ENCODE results near the gene SLC25A34. TPM values are rescaled to one million over a fixed set of nuclear protein-coding genes. Genes with fewer than 3 reads are reported as not detected.

SLC25A34 gene
- total RNA-seq (2022; extraction: Qiagen RNA extraction; ENCODE audit: low read depth): 0.13 to 0.40 TPM (median 0.21 TPM) in 5 replicates

DNA sequence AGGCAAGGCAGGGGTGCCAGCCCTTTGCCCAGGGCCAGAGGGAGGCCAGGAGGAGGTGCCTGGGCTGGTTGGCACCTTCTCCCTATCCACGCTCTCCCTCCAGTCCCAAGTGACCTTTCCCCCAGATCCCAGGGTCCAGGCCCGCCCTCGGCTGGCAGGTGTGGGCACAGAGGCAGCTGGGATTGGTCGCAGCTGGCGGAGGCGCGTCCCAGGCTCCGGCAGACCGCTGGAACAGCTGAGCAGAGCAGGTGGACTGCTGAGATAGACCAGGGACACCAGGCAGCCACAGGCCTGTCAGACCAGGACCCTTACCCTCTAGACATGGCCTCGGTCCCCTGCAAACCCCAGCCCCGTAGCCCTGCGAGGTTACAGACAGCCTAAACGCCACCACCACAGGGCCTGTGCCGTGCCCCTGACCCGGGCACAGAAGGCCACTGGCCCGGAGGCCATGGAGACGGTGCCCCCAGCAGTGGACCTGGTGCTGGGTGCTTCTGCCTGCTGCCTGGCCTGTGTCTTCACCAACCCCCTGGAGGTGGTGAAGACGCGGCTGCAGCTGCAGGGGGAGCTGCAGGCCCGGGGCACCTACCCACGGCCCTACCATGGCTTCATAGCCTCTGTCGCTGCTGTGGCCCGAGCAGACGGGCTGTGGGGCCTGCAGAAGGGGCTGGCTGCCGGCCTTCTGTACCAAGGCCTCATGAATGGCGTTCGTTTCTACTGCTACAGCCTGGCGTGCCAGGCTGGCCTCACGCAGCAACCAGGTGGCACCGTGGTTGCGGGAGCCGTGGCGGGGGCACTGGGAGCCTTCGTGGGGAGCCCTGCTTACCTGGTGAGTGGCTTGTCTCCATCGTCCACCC lies at the start of gene SLC25A34:
Gene SLC25A34, plus strand, starts transcription at position 221 of the 854 bp plus-strand sequence. Its CDS starts 228 bp downstream, at position 449.

DNA sequence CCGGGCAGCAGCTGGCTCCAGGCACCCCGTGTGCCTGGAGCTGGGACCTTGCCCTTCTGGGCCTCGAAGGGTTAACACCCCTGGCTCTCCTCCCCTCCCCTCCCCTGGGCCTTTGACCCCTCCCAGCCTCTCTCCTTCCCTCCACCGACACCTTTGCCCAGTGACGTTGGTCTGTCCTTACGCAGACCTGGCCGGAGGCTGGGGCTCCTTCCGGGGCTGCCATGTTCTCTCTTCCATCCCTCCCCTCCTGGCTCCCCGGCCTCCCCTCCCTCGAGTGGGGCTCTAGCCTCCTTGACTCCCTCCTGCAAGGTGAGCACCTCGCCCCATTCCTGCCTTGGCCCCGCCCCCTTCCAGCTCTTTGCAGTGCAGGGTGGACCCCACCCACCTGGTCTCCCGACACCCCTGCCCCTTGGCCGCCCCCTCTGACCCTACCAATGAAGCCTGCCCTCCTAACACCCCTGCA lies 6.3 kb downstream of the SLC25A34 start, which contains the start of gene TMEM82:
Gene TMEM82, plus strand, starts transcription at position 161 of the 463 bp plus-strand sequence. Its CDS starts 61 bp downstream, at position 222.

DNA sequence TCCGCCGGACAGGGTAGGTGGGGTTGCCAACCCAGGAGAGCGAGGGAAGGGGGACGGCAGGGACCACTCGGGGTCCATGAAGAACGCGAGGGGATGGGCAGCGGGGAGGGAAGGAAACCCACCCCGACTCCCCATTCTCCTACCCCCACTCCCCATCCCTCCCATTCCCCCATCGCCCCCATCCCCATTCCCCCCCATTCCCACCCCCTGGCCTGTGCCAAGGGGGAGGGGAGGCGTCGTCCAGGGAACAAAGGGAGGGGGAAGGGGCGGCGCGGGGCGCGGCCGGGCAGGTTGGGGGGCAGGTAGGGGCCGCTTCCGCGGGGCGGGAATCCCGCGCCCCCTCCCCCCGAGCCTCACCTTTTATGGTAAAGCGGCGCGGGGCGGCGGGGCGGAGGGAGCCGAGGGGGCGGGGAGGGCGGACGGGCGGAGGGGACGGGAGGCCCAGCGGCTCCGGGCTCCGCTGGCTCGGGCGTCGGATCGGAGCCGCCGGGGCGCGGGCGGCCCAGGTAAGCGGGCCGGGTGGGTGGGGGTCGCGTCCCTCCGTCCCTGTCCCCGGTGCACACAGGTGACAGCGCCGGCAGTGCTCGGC lies 22.4 kb downstream of the SLC25A34 start, which contains the start of gene FBLIM1:
Gene FBLIM1, plus strand, starts transcription at position 453 of the 589 bp plus-strand sequence. CDS start 6,189 bp downstream, outside the sequence.

Other genes starting within 250 kb of the SLC25A34 start
- 5.4 to 6.7 TPM (median 6.3 TPM) in 5 replicates for gene CASP9, start 212.0 kb upstream of the SLC25A34 start, total RNA-seq (2022; extraction: Qiagen RNA extraction; ENCODE audit: low read depth)
- 4.9 to 5.7 TPM (median 5.7 TPM) in 5 replicates for gene DNAJC16, start 209.4 kb upstream of the SLC25A34 start, total RNA-seq (2022; extraction: Qiagen RNA extraction; ENCODE audit: low read depth)
- gene AGMAT, start 151.2 kb upstream of the SLC25A34 start, total RNA-seq (2022; extraction: Qiagen RNA extraction; ENCODE audit: low read depth): 5.7 to 8.6 TPM (median 7.8 TPM) in 5 replicates
- 8.6 to 12.5 TPM (median 10.6 TPM) in 5 replicates for gene DDI2, start 118.8 kb upstream of the SLC25A34 start, total RNA-seq (2022; extraction: Qiagen RNA extraction; ENCODE audit: low read depth)
- 26.1 to 32.0 TPM (median 28.2 TPM) in 5 replicates for gene PLEKHM2, start 51.9 kb upstream of the SLC25A34 start, total RNA-seq (2022; extraction: Qiagen RNA extraction; ENCODE audit: low read depth)
- gene TMEM82, start 6.2 kb downstream of the SLC25A34 start, total RNA-seq (2022; extraction: Qiagen RNA extraction; ENCODE audit: low read depth): not detected in 5 replicates
- 19.5 to 24.3 TPM (median 23.4 TPM) in 5 replicates for gene FBLIM1, start 22.5 kb downstream of the SLC25A34 start, total RNA-seq (2022; extraction: Qiagen RNA extraction; ENCODE audit: low read depth)
- 5.7 to 8.0 TPM (median 6.9 TPM) in 5 replicates for gene UQCRHL, start 71.4 kb downstream of the SLC25A34 start, total RNA-seq (2022; extraction: Qiagen RNA extraction; ENCODE audit: low read depth)
- gene SPEN, start 111.4 kb downstream of the SLC25A34 start, total RNA-seq (2022; extraction: Qiagen RNA extraction; ENCODE audit: low read depth): 36.7 to 46.5 TPM (median 43.9 TPM) in 5 replicates
- 11.5 to 14.4 TPM (median 12.8 TPM) in 5 replicates for gene ZBTB17, start 239.8 kb downstream of the SLC25A34 start, total RNA-seq (2022; extraction: Qiagen RNA extraction; ENCODE audit: low read depth)

Measured in A549 treated with DMSO at 1 μM for 4 hours (cell line).